ENCODE results near the gene ZC3H12C. TPM values are rescaled to one million over a fixed set of nuclear protein-coding genes. Genes with fewer than 3 reads are reported as not detected.

The ZC3H12C gene
- total RNA-seq, 1 donor from 2014 or later, result 14.8 TPM

- no peak overlapping the region for H3K27ac ChIP-seq
- no peaks in the 10 kb centered on the region for H3K27me3 ChIP-seq
- no peak for DNase-seq
- no peak overlapping the region for H3K4me3 ChIP-seq
- no peaks in the 10 kb centered on the region for H3K9me3 ChIP-seq
- no peak for ATAC-seq
- H3K36me3 ChIP-seq, result no peaks in the 10 kb centered on the region
- intact Hi-C loops (cut with DNase I), result no loop called here
- H3K4me1 ChIP-seq, result no peaks in the 10 kb centered on the region
- no peak for TF ChIP-seq CTCF (IDR thresholded peaks at IDR 0.05)
Observed at GRCh38 chr11:110100476-110101240, 7.5 kb downstream of the ZC3H12C start.

- no peak overlapping the region for H3K27ac ChIP-seq
- no peak for ATAC-seq
Observed at GRCh38 chr11:110106713-110107274, 13.6 kb downstream of the ZC3H12C start.

GRCh38 chr11:110110854-110111253, 17.7 kb downstream of the ZC3H12C start:
- intact Hi-C loops (cut with DNase I), result no loop called here
- Histone ChIP-seq H3K27ac (no peak overlapping the region), H3K36me3 (no peaks in the 10 kb centered on the region), H3K27me3 (no peaks in the 10 kb centered on the region), H3K9me3 (peaks cover 5% of the 10 kb centered on the region), H3K4me1 (no peaks in the 10 kb centered on the region), H3K4me3 (no peak overlapping the region)
- ATAC-seq (no peak), DNase-seq (no peak)
- no peak for TF ChIP-seq CTCF (IDR thresholded peaks at IDR 0.05)

More at GRCh38 chr11:110106713-110107274, 13.6 kb downstream of the ZC3H12C start:
- Histone ChIP-seq H3K9me3 (peaks cover 5% of the 10 kb centered on the region), H3K4me1 (no peaks in the 10 kb centered on the region), H3K27me3 (no peaks in the 10 kb centered on the region), H3K36me3 (no peaks in the 10 kb centered on the region), H3K4me3 (no peak overlapping the region)
- intact Hi-C loops (cut with DNase I), result no loop called here
- DNase-seq, result no peak
- no peak for TF ChIP-seq CTCF (IDR thresholded peaks at IDR 0.05)

DNA sequence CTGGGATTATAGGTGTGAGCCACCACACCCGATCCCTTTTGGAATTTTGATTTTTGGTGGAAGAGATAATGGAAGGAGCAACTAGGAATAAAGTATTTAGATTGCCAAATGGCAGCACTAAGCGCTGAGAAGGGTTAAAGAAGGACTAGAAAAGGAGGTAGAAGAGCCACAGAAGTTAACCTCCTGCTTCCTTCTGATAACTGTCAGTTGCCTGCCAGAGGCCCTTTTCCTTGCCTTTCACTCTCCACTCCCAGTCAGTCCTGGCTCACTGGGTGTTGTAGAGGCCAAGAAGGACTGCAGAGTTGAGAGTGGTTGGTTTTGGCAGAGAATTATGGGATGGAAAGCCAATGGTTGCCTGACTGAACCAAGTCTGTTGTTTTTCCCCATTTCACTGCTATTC, 19.3 kb downstream of the ZC3H12C start:
- H3K27me3 ChIP-seq, result no peaks in the 10 kb centered on the region

DNA sequence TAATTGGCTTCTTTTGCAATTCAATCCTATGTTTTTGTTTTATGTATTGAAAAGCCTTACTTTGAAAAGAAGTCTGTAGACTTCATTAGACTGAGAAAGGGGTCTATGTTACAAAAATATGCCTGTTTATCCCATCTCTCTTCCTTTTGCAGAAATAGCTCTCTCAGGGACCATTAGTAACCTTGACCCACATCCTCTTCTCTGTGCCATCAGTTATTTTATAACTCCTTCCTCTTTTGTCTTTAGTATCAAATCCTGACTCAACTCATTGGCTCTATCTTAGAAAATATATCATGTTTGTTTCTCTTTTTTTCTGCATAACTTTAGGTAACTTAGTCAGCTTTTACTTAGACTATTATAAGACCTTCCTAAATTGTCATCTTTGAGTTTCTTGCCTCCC, 20.3 kb downstream of the ZC3H12C start:
- DNase-seq (no peak), ATAC-seq (no peak)
- no peak overlapping the region for H3K4me3 ChIP-seq
- no peaks in the 10 kb centered on the region for H3K4me1 ChIP-seq
- no peaks in the 10 kb centered on the region for H3K9me3 ChIP-seq
- intact Hi-C loops (cut with DNase I), result no loop called here
- no peak overlapping the region for H3K27ac ChIP-seq
- H3K36me3 ChIP-seq, result no peaks in the 10 kb centered on the region
- H3K27me3 ChIP-seq, result no peaks in the 10 kb centered on the region
- TF ChIP-seq CTCF (IDR thresholded peaks at IDR 0.05), result no peak

More for the DNA sequence above, 19.3 kb downstream of the ZC3H12C start:
- Histone ChIP-seq H3K4me1 (no peaks in the 10 kb centered on the region), H3K27ac (no peak overlapping the region), H3K36me3 (no peaks in the 10 kb centered on the region), H3K4me3 (no peak overlapping the region), H3K9me3 (no peaks in the 10 kb centered on the region)
- DNase-seq, result no peak
- intact Hi-C loops (cut with DNase I), result no loop called here
- no peak for TF ChIP-seq CTCF (IDR thresholded peaks at IDR 0.05)
- no peak for ATAC-seq

All from upper lobe of right lung (tissue), 1 donor.